NCI-H146 treated with DMSO at 0.1 percent for 48 hours (cell line): Measurements from ENCODE around the gene RAB6B.

ENCODE experiments used
- DNase-seq: peaks from one replicate; lab custom pipeline; 2025; ENCODE audit not compliant: unreplicated experiment; lab: John Stamatoyannopoulos, UW

RAB6B gene

DNA sequence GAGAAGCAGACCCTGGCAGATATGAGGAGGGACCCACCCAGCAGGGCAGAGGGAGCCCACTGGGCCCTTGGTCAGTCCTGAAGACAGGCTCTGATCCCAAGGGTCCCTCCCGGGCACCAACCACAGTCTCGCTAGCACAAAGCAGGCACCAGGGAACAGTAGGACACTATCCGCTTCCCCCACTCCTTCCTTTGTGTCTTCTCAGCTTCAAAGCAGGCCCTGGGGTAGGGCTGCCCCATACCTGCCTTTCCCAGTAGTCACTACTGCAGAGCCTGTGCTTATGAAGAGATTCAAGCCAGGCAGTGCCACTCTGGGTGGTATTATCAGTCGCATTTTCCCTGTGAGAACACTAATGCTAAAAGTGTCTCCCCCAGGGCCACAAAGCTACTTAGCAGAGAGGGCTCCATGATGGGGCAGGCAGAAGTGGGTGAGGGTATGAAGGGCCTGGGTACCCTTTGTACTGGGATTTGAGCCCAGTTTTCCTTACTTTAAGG lies 57.3 kb downstream of the RAB6B start:
- no peak for DNase-seq

DNA sequence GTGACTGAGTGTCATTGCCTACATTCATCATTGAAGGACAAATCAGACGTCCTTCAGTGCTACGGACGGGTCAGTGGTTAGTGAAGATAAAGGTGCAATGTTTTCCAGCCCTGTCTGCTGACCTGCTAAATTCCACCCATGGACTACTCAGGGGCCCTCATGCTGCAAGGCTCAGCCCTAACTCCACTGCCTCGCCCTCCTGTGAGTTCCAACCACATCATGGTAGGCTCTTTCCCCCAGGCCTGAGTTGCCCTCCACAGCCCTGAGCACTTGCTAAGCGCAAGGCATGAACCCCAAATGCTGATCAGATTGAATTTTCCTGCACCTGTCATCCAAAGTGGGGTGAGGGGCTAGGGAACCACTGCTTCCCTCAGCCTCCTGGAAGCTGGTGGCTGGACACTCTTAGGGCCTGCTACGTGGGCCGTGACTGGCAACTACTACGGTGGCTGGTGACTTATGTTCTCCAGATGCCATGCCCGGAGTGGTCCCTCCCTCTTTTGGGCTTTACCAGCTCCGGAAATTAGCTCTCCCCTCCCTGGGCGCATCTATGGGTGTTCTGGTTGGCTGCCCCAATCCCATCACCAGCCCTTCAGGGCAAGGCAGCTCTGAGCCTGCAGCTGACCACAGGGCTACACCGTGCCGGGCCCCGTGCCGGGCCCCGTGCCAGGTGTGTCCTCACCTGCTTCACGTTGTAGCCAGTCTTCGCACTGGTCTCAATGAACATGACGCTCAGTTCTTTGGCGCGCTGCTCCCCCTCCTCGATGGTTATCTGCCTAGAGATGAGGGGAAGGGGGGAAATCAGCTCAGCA lies 58.0 kb downstream of the RAB6B start:
- DNase-seq: no peak

DNA sequence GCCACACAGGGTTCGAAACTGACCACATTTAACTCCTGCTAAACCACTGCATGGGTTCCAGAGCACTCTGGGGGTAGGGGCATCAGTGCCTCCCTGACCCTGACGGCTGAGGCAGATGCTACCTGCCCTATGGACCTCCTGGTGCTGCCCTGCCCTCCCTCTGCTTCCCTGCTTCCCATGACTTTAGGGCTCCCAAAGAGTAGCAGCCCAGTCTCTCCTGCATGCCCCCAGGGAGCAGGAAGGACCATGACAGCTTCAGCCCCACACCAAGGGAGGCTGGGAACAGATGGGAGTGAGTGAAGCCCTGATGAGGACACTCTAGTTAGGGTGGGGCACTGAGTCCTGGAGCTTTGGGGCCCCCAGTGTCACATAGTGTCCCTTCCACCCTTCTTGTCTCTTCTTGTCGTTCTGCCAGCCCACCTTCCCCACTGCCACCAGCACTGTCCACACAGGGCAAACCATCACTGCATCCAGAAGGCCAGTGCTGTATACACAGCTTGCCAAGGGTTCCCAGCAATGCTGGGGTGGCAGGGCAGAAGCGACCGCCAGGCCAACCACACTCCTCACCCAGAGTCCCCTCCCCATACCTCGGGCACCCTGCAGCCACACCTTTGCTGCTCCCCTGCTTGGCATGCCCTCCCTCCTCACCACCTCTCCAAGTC lies 59.1 kb downstream of the RAB6B start:
- DNase-seq: no peak

DNA sequence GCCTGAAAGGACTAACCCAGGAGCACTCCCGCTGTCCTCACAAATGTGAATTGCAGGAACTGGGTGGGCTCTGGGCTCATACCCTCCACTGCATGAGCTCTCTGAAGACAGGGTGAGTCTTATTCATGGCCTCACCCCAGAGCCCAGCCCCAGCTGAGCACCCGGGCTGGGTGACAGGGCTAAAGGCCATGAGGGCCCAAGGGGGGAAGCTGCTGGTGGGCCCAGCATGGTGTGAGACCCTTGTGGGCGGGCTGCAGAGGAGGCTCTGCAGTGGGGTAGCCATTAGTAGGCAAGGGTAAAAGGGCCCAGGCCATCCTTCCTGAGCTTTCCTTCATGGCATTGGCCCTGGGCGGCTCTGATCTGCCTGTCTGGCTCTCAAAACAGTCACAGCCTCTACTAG lies 59.7 kb downstream of the RAB6B start:
- no peak for DNase-seq

DNA sequence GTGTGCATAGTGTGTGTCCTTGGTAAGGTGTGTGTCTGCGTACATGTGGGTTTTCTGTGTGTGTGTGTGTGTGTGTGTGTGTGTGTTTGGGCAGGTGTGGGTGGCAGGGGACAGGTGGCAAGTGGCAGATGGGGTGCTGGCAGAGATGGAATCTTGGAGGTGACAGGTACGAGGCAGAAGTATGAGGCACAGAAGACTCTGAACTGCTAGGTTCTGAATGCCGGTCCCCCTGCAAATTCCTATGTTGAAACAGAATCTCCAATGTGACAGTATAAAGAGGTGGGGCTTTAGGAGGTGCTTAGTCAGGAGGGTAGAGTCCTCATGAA lies 60.3 kb downstream of the RAB6B start:
- DNase-seq: no peak

DNA sequence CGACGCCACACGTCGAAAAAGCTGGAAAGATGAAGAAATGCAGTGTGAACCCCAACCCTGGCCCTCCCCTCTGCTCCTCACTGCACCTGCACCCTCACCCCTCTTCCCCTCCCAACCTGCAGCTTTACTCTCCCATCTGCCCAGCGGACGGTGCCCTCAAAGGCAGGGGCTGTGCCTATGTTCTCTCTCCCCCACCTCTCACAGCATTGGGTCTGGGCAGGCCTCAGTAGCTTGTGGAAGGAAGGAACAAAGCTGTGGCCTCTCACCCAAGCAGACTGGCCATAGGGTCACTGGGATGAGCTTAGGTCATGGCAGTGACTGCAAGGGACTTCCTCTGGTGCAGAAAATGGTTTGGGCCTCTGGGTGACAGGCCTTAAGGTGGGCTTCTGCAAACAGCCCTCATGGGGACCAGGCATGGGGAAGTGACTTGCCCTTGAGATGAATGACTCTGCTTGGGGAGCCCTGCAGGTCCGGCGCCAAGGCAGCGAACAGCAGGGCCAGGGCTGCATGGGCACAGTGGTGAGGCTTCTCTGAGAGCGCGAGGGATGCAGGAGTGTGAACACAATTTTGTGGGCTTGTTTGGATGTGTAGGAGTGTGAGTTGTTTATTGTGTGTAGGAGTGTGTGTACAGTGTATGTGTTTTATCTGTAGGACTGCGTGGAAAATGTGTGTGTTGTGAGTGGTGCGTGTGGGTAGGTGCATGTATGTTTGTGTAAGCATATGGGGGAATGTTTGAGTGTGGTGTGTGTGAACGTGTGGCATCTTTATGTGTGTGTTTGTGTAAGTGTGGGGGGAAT lies 60.9 kb downstream of the RAB6B start:
- no peak for DNase-seq

DNA sequence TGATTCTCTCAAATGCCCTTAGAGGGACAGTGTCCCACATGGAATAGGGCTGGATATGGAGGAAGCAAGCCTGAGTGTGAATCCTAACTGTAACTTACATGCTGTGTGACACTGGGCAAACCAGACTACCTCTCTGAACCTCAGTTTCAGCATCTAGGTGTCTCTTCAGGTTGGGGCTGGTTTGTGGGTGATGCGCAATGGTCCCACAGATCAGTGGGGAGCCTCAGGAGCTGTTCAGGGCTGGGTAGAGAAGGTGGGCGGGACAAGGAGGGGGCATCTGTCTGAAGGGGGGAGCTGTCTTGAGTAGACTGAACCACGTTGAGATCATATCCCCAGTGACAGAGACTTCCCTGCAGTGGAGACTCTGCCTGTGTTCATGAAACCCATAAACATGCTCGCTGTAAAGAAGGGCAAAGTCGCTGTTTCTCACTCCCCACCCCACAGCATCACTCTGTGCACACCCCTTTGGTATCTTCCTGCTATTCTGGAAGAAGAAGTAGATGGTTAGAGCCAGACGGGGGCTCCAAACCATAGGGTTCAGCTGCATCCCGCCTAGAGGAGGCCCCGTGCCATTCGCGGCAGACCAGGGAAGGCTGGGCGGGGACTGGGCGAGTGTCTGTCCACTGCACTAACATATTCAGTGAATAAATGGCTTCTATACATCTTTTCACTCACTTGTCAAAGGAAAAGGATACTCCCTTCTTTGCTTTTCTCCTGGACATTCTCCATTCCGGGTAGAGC lies 61.6 kb downstream of the RAB6B start:
- DNase-seq: no peak

DNA sequence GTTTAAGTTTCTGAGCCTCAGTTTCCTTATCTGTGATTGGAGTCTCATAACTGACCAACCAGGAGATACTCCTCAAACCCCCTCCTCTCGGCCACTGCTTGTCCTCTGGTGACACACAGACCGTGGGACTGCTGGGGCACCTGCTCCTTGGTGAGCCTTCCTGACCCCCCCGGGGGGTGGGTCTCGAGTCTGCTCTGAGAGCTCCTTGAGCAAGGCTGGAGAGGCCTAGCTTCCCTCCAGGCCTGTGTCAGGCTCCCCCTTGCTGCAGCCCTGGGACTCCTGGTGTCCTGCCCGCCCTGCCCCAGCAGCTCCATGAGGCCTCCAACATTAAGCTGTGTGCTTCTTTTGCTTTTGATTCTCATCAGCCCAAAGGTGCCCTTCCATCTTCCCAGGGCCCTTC lies 62.4 kb downstream of the RAB6B start:
- DNase-seq: no peak

DNA sequence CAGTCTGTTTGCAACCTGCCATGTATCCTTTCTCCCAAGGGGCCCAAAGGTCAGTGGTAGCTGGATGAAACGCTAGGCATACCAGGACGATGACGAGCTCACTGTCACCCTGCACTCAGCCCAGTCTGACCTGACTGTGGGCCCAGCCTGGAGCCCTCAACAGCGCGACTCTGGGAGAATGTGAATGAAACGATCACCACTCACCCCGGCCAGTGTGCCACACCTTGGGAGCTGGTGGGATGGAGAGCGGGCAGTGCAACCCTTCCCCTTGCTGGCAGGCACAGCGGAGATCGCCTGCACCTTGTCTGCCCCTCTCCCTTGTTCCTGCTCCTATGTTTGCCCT lies 62.9 kb downstream of the RAB6B start:
- no peak for DNase-seq

DNA sequence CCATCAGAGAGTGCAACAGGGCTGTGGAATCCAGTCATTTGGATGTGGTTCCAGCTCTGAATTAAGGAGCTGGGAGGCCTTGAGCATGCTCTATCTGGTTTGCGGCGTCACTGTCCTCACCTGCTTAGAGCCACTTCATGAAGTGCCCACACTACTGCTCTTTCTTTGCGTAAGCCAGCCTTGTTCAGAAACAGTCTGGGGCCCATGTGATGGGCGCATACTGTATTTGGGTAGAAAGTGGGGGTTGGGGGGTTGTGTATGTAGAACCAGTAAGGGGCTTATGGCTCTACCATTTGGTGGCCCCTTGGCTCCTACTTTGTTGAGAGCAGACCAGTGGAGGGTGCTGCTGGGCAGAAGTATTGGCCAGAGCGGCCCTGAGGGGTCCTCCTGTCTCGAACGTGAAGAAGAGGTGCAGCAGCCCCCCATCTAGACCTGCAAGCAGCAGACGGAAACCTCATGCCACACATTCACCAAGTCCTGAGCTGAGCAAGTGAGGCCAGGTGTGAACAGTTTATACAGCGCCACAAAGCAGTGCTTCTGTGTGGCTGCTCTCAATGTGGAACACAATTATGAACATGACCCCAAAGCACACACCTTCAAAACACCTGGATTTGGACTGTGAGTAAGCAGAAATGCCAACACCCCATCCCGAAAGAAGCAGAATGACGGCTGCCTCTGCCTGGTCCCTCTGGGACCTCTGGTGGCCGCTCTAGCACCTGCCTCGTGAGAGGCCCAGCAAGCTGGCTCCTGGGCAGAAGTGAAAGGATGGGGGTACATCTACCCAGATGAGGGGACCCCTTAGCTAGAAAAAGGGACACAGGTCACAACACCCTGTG lies 63.5 kb downstream of the RAB6B start:
- no peak for DNase-seq

DNA sequence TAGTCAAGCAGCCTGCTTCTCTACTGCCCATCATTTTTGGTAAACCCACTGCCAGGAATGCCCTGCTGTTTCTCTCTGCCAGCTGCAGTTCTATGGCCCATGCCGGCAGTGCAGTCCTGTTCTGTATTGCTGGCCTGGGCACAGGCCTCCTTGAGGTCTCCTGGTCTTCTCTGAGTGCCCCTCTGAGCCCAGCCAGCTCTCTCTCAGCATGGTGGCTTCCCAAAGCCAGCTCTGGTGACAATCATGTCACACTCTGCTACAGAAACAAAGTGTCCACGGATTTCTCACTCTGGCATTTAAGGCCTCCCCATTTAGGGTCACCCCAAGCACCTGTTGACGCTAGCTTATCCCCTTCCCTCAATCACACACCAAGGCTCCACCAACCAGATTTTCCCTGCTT lies 65.6 kb downstream of the RAB6B start:
- DNase-seq: no peak

DNA sequence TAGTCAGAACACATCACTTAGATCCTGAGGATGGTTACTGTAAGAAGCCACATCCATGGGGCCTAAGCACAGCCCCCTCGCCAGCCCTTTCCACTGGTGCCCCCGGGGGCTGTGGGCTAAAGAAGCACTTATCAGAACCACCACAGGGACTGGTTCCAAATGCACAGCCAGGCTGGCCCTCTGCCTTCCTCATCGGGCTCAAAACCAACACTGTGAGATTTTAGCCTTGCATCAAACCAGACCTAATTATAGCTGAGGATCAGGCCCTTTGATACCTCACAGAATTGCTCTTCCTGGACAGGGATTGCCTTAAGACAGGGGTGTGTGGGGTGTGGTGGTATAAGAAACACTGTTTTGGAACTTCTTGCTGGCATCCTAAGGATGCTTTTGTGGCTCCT lies 66.4 kb downstream of the RAB6B start:
- DNase-seq: no peak

DNA sequence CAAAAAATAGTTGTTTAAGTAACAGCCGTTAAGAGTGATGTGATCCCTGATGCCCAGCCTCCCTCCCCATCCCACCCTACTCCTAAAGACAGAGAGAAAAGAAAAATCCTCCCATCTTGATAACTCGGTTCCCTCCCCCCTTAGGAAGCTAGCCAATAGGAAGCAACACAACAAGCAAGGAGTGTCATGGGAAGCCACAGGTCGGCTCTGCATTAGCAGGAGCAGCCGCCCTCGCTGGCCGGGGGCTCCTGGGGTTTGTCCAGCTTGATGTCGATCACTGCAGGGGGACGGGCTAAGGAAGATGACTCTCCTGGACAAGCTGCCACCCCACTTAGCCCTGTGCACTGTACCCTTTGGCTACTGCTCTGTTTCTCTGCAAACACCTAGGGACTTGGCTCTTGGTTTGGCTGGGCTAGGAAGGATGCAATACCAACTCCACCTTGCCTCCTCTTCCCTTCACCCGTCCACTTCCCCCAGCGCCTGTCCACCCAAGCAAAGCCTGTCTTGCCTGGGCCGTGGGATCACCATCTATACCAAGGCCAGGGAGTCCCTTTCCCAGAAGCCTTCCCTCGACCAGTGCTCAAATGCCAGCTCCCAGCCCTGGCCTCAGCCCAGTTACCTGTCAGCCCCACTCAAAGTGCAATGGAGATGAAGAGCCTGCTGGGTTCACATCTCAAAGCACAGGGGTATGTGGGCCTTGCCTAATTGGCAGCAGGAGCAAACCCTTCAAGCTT lies 66.9 kb downstream of the RAB6B start:
- no peak for DNase-seq

DNA sequence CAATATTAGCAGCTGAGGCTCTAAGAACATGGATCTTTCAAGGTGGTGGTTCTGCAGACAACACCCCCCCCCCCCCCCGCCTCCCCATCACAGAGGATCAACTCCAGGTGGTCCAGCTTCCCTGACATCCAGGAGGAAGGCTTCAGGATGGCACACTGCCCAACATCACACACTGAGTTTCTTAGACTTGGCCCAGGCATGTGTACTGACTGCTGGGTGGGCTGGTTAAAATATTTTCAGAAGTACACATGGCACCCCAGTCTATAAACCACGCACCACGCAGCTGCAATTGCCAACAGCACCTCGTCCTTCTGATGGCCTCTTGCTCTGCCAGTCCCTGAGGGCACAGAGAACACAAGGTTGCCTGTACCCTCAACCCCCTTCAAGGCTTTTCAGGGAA lies 68.0 kb downstream of the RAB6B start:
- no peak for DNase-seq

DNA sequence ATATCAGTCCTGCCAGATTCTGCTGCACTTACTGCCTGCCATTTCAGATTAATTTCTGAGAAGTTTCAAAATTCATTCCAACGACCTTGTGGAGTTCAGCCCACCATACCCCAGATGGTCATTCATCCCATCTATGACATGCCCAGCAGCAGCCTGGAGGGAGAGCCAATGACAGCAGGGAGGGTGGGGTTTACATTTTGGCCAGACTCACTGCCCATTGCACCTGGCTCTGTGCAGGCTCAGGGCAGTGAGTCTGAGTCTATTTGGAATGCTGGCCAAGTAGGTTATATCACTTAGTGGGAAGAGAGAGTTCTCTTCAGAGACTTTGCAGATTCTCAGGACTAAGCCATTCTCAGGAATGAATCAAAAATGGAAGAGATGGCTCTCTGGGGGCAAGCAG lies 68.5 kb downstream of the RAB6B start:
- DNase-seq: no peak

DNA sequence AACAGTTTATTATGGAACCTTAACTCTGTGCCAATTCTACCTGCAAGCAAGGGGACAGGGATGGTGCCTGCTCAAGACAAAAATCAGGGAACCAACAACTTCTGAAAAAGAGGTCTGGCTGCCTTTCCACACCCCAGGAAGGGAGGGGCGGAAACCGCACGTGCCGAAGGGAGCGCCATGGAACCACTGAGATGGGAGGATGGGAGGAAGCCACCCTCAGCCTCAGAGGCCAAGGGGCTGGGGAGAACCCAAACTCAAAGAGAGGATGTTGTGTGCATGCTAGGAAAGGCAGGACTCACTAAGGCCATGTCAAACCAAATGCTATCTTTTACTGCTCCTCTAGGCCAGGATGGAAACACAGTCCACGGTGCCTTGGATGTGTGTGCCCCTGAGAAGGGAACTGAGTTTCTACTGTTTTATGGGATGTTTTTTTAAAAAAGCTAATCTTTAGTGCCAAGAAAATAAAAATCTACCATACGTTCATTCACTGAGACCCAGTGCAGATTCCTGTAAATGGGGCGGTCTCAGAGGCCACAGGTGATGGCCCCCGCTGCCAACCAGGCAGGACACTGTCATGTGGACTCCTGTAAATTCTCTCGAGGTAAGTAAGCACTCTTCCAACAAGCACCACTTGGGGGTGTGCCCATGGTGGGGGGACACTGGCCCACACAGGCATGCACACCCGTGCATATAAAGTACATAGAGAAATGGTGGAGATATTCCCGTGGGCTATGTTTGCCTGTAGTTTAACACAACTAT lies 69.5 kb downstream of the RAB6B start:
- DNase-seq: no peak

DNA sequence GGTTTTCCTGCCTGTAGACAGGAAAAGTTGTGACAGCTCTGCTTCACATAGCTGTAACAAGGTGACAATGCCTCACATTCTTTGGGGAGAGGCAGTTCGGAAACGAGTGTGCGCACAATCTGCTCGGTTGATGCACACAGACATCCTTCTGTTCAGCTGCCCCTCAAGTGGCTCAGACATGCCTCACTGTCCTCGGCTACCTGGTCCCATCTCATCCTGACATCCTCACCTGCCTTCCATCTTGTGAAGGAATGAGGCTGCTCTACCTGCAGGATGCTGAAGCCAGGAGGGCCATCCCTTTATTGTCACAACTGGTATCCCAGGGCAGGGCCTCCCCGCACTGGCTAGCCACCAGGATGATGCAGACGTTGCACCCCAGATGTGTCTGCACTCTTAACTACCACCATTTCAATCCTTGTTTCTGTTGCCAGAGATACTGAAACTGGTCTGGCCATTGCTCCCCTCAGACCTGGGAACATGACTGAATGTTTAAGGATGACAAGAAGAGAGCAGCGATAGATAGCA lies 70.7 kb downstream of the RAB6B start:
- no peak for DNase-seq

DNA sequence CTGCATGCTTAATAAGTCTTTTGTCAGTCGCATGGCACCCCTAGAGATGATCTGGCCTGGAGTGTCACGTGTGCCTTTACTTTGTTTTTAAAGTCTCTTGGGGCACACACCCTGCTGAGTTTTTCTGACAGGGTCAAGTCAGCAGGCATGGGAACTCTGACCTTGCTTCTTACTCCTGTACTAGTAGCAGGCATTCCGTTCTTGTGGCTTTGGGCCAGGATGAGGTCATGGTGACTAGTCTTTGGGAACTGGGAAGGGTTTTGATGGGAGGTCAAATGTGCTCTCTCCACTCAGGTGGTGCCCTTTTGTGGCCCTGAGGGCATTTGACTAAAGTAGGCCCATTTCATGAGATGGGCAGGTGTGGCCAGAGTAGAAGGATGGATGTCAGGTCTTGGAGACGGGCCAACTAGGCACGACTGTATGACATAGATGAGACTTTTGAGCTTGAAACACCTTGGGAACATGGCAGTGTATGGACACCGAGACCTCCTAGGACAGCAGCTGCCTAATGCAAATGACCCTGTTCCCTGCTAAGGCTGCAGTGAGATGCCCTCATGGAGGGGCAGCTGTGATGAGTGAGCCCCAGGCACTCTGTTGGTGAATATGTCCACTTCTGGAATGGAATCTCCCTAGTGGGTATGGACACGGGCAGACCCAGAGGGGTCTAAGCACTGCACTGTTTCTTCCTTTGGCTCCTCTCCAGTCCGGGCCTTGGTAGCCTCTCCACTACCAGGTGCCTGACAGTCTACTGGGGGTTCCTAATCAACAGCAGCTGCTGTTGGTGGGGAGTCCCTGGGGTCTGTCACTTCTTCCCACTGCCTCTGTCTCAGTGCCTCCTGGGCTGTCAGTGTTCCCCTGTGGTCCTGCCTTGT lies 73.7 kb downstream of the RAB6B start:
- DNase-seq: no peak
